ENCODE data around the gene PYDC1.

- TF ChIP-seq EZH2 (IDR thresholded peaks at IDR 0.05; ENCODE audit: borderline replicate concordance, low read depth, low read length, severe bottlenecking): no peak
- no peak for TF ChIP-seq CTCF (IDR thresholded peaks at IDR 0.05; ENCODE audit: extremely low read depth in 1 of 2, insufficient read depth in 1 of 2, low read depth in 1 of 2, low read length in 2 of 2)
- no peak for TF ChIP-seq POLR2AphosphoS5 (IDR thresholded peaks at IDR 0.05; ENCODE audit: insufficient read depth, low read depth, low read length)
- TF ChIP-seq MAX (IDR thresholded peaks at IDR 0.05; ENCODE audit: insufficient read depth, insufficient read length): no peak
- TF ChIP-seq POLR2A (IDR thresholded peaks at IDR 0.05; ENCODE audit: low read depth, low read length): no peak
Measured at GRCh38 chr16:31191697-31192428, 25.1 kb downstream of the PYDC1 start.
